Neural progenitor cell (in vitro differentiated cells): ENCODE results near the gene CARMIL1.

Experiments
- EZH2phosphoT487 ChIP-seq: fragments of 200-600 bp; sonication (generic); IDR thresholded peaks from 2 replicates; pipeline ENCODE4 v1.6.1; 2017; ENCODE audit warnings: antibody characterized with exemption
- TF ChIP-seq, protein P1 (sequence below): fragments of 200-600 bp; sonication (generic); IDR thresholded peaks from 2 replicates; pipeline ENCODE4 v1.5.1; 2017; ENCODE audit warnings: antibody characterized with exemption, mild to moderate bottlenecking

DNA sequence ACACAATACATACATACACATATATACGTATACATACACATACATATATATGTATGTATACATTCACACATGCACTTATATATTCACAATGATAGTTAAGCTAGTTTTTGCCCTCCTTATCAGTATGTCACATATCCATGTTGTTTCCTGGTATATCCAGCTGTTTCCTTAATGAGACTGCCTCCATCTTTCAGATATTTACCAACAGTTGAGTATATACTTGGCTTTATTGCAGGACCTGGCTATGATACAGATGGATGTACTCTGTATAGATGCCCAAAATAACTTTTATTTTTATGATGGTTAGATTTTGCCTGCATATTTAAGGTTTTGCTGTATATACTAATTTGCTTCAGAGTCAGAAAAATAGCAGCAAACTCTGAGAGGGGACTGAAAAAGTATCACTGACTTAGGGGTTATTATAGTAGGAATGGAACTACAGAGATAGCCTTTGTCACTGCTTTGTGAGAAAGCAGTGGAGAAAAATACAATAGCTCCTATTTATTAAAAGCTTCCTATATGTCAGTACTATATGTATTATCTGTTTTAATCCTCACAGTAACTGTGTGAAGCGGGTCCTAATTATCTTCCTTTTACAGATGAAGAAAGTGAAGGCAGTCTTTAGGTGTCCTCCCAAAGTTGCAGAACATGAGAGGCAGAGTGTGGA lies 35.5 kb downstream of the CARMIL1 start:
- TF ChIP-seq, protein P1, sequence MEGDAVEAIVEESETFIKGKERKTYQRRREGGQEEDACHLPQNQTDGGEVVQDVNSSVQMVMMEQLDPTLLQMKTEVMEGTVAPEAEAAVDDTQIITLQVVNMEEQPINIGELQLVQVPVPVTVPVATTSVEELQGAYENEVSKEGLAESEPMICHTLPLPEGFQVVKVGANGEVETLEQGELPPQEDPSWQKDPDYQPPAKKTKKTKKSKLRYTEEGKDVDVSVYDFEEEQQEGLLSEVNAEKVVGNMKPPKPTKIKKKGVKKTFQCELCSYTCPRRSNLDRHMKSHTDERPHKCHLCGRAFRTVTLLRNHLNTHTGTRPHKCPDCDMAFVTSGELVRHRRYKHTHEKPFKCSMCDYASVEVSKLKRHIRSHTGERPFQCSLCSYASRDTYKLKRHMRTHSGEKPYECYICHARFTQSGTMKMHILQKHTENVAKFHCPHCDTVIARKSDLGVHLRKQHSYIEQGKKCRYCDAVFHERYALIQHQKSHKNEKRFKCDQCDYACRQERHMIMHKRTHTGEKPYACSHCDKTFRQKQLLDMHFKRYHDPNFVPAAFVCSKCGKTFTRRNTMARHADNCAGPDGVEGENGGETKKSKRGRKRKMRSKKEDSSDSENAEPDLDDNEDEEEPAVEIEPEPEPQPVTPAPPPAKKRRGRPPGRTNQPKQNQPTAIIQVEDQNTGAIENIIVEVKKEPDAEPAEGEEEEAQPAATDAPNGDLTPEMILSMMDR, result no peak
- no peak for TF ChIP-seq EZH2phosphoT487
